GM18502 (cell line): Measurements from ENCODE around the gene RAD54L2.
"Not testable (repeated sequence)": the region's sequence is repeated elsewhere in the genome, so short reads cannot be mapped to it uniquely, and the experiment has no call there.

Experiments
- ATAC-seq: cut with Tn5 transposase; IDR thresholded peaks from one replicate; pipeline ENCODE4 v1.9.1; 2021; ENCODE audit warnings: mild to moderate bottlenecking; ENCODE audit not compliant: unreplicated experiment, poor library complexity

Gene RAD54L2

DNA sequence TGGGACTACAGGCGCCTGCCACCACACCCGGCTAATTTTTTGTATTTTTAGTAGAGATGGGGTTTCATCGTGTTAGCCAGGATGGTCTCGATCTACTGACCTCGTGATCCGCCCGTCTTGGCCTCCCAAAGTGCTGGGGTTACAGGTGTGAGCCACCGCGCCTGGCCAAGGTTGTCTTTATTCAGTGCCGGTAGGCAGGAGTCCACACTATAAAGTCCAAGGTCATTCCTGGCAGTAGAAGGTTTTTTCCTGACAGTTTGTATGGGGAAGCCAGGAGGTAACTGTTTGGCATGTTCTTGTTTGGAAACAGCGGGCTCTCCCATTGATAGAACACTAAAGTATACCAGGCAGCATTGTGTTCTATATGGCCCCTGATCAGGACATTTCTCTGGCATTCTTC is 4.1 kb downstream of the RAD54L2 start:
- ATAC-seq: not testable (repeated sequence)

DNA sequence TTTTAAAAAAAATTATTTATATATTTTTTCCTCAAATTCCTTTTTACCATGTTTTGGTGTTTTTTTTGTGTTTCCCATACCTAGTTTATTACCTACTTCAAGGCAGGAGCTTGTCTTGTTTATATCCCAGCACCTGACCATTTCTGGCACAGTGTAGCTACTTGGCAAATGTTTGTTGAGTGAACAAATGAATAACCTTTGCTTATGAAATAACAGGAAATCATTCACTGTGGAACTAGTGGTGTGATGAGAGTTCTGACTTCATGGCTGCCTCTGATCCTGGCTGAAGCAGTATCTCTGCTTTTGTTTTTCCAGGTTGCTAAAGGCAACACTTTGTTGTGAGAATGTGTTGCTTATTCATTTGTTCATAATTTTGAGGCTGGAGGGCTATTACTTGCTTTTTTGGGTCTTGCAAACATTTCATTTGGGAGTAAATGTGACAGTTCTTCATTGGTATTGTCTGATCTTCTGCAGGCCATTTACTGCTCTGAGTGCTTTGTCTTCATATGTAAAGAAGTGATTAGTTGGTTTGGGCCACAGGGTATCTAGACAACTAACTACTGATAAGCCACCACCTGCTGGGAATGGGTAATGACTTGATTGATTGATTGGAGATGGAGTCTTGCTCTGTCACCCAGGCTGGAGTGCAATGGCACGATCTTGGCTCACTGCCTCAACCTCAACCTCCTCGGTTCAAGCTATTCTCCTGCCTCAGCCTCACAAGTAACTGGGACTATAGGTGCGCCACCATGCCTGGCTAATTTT is 5.7 kb downstream of the RAD54L2 start:
- ATAC-seq: no peak

DNA sequence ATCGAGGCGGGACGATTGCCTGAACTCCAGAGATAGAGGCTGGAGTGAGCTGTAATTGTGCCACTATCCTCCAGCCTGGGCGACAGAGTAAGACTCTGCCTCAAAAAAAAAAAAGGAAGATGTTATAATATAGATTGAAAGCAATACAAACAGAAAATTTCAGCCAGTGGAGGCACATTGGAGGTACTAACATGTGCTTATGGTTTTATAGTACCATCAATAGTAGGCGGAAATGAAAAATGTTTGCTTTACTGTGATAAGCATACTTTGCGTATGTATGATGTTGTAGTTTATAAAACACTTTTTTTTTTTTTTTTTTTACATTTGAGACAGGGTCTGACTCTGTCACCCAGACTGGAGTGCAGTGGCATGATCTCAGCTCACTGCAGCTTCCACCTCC is 8.8 kb downstream of the RAD54L2 start:
- ATAC-seq: no peak

DNA sequence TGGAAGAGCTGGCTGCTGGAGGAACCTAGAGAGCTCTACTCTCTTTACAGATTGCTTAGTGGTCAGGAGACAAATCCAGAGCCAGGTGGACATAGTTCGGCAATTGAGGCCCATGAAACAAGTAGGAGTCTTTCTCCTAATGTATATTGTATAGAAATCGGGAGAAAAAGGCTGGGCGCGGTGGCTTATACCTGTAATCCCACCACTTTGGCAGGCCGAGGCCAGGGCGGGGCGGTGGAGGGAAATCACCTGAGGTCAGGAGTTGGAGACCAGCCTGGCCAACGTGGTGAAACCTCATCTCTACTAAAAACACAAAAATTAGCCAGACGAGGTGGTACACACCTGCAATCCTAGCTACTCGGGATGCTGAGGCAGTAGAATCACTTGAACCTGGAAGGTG is 10.8 kb downstream of the RAD54L2 start:
- no peak for ATAC-seq

DNA sequence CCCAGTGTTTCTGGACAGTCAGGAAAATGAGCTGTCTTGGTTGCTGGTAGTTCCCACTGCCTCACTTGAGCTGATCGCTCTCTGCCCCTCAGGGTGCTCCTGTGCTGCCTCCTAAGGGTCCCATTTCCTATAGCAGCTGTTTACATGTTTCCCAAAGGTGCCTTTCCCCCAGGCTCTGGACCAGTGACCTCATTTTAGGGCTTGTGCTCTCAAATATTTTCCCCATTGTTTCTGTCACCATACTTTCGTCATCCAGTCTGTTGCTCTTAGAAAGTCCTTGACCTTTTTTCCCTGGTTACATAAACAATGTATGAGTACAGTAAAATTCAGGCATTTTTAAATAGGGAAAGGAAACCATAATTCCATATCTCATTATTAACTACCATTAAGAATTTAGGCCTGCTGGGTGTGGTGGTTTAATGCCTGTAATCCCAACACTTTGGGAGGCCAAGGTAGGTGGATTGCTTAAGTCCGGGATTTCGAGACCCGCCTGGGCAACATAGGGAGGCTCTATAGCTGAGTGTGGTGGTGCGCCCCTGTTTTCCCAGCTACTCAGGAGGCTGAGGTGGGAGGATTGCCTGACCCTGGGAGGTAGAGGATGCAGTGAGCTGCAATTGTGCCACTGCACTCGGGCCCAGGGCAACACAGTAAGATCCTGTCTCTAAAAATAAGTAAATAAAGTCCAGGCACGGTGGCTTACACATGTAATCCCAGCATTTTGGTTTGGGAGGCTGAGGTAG is 11.7 kb downstream of the RAD54L2 start:
- ATAC-seq: no peak

DNA sequence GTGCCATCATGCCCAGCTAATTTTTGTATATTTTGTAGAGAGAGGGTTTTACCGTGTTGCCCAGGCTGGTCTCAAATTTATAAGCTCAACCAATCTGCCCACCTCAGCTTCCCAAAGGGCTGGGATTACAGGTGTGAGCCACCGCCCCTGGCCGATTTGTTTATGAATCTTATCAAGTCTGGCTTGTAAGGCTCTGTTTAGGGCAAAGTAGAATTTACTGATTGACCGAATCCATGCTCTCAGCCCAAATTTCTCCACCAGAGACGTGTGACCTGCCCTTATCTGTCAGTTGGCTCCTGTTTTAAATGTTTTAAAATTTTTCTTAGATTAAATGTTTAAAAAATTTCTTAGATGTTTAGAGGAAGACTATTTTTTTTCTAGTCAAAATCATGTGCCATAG is 19.5 kb downstream of the RAD54L2 start:
- no peak for ATAC-seq

DNA sequence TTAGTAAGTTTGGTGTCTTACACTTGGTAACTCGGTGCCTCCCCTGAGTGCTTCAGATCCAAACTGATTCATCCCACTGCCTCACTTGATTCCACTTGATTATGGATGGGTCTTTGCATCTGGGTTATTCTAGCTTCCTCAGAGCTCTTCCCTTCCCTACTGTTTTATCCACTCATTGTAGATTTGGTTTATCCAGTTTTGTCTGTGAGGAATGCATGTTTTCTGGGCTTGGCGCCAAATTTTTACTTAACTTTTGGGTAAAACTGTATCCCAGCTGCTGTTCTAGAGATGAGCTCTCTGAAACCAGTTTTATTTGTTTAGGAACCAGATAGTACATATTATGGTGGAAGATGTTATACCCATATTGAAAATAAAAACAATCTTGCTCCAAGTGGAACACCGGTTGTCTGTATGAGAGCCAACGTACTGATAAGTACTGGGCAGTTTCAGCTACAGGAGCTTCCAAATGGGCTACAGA is 20.9 kb downstream of the RAD54L2 start:
- ATAC-seq: no peak

DNA sequence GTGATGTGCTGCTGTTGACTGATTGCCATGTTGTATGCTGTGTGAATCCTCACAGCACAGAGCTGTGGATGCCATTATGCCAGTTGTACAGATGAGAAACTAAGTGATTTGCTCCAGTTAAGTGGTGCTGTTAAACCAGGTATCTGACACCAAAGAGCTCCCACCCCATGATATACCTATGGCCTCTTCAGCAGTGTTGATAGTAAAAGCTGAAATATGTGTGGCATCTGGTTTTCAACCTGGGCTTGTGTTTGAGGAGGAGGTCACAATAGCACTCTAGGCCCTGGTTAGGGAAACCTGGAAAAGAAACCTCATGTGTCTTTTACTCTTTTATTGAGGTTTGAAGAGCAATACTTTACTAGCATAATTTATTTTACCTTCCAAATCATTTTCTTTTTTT is 21.4 kb downstream of the RAD54L2 start:
- ATAC-seq: no peak

DNA sequence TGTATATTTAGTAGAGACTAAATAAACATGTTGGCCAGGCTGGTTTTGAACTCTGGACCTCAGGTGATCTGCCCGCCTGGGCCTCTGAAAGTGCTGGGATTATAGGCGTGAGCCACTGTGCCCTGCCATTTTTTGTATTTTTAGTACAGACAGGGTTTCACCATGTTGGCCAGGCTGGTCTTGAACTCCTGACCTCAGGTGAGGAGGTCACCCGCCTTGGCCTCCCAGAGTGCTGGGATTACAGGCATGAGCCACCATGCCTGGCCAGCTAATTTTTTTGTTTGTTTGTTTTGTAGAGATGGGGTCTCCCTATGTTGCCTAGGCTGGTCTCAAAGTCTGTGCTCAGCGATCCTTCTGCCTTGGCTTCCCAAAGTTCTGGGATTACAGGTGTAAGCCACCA is 23.9 kb downstream of the RAD54L2 start:
- ATAC-seq: not testable (repeated sequence)

DNA sequence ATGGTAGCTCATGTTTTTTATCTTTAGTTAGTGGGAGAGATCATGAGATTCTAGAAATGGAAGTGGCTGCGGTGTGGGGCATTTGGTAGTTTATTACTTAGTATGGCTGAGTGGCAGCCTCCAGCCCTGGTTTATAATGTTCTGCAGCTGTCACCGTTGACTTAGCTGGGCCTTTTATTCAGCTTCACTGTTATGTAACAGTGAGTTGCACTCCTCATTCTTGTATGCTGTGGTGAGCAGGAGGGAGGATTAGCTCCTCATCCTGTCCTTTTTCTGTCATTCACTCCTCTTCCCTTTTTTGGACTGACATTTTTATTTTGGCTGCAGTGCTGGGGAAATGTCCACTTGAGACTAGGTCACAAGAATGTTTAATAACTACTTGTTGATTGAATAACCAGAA is 29.5 kb downstream of the RAD54L2 start:
- no peak for ATAC-seq

DNA sequence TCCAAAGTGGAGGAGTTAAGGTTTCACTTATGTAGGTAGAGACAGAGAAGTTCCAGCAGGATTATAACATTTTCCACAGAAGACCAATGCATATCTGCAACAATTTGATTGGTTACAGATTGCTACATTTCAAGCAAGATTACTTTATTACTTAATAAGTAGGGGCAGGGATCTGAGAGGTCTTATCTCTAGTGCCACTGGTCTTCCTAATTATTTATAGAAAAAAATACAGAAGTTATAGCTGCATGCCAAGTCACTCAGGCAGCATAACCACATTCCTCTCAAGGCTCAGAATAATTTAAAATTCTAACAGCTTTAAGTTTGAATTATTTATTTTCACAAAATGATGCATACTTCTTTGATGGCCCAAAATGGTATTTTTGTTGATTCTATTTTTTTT is 30.5 kb downstream of the RAD54L2 start:
- ATAC-seq: no peak

DNA sequence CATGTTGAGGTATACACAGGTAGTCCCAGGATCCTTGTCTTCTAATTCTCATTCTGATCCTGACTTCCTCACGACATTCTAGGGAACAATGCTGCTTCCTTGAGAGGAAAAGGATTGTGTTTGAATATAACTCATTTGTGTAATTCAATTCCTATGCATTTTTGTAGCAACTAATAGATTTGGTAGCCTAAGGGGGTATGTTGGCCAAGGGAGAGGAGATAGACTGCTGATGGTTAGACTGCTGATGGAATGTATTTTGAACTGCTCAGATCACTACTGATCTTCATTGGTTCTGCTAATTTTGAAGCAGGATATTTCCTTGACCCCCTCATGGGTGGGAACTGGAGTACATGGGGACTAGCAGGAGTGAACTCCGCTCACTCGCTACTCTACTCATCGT is 39.7 kb downstream of the RAD54L2 start:
- no peak for ATAC-seq

DNA sequence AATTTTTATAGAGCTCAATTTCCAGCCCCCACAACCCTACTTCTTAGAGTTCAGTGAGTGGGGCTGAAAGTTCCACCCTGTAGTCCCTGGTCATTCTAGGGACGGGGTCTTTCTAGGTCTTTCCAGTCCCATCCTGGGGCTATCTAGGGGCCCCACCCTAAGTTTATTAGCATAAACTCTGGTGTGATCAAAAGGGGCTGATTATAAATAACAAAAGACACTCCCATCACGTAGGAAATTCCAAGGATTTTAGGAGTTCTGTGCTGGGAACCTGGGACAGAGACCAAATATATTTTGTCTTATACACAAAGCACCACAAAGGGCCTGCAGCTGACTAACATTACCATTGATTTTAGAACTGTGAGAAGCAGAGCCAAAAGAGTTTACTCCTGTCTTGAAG is 41.9 kb downstream of the RAD54L2 start:
- no peak for ATAC-seq

DNA sequence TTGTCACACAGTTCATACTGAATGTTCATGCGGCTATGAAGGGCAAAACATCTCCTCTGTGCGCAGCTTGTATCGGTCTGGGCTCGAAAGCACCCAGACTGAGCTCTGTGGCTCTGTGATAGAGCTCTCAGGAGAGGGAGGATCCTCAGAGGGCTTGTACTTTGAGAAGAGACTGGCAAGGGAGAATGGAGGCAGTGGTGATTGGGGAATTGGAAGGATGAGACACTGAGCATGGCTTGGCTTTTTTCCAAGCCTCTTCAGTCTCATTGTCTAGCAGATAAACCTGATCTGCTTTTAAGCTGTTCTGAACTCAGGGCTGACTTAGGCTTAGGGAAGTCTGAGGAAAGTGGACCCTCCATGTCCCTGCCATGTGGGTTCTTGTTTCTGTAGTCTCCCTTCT is 43.0 kb downstream of the RAD54L2 start:
- no peak for ATAC-seq

DNA sequence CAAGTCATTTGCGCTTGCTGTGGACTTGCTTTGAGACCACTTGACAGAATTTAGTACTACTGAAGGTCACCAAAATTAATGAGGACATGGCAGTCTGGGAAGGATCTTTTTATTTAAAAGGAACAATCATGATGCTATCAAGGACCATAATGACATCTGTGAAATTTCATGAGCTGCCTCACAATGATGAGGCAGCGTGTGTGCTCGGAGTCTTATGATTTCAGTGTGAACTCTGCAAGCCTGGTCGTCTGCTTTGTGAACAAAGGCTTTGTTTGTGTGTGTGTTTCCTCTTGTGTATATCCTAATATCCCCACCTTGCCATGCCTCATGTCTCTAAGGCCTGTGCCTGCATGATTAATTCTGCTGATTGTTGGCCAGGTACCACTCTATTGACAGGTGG is 46.7 kb downstream of the RAD54L2 start:
- no peak for ATAC-seq

DNA sequence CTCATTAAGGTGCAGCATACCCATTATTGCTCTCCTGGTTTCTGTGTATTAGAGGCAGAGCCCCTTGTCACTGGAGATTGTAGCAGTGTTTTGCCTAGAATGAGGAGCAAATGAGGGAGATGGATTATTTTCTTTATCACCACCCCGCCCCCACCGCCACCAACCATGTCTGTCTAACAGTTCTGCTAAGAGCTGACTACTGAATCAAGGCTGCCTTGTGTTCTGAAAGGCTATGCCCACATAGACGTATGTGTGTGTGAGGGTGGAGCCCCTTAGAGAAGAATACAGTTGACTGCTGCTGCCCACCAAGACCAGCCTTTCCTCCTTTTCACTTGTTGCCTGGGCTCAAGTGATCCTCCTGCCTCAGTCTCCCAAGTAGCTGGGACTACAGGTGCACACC is 47.4 kb downstream of the RAD54L2 start:
- ATAC-seq: no peak
